Fibroblast of mammary gland (primary cell): ENCODE results near the gene CYS1.

ENCODE experiments used
- DNase-seq: peaks from one replicate; pipeline ENCODE4 v3.0.0-alpha.2; 2010; ENCODE audit warnings: low read depth
- H3K4me3 ChIP-seq: 2 replicates; pipeline ENCODE4 v1.5.1; 2011; ENCODE audit warnings: low read depth, mild to moderate bottlenecking, low read length, moderate library complexity; ENCODE audit not compliant: control insufficient read depth
- CTCF ChIP-seq: conservative IDR thresholded peaks from 2 replicates; pipeline ENCODE4 v1.5.1; 2011; ENCODE audit warnings: low read depth, low read length, inconsistent platforms; ENCODE audit not compliant: control insufficient read depth, insufficient read depth

CYS1 gene

GRCh38 chr2:10073706-10074105, 6.5 kb downstream of the CYS1 start:
- TF ChIP-seq CTCF: no peak
- DNase-seq: no peak
- H3K4me3 ChIP-seq: no peak overlapping the region

- peak; percentile 94 for TF ChIP-seq CTCF
- H3K4me3 ChIP-seq: no peak overlapping the region
- DNase-seq: peak; percentile 84
These were observed 7.3 kb downstream of the CYS1 start for GRCh38 chr2:10072656-10073480.

- no peak for TF ChIP-seq CTCF
- H3K4me3 ChIP-seq: no peak overlapping the region
- DNase-seq: no peak
These were observed 8.6 kb downstream of the CYS1 start for GRCh38 chr2:10071595-10071994.

- no peak for TF ChIP-seq CTCF
- H3K4me3 ChIP-seq: no peak overlapping the region
- no peak for DNase-seq
These were observed 9.0 kb downstream of the CYS1 start for GRCh38 chr2:10071176-10071575.

GRCh38 chr2:10067881-10068280, 12.3 kb downstream of the CYS1 start:
- TF ChIP-seq CTCF: no peak
- no peak for DNase-seq
- no peak overlapping the region for H3K4me3 ChIP-seq

GRCh38 chr2:10067330-10067729, 12.9 kb downstream of the CYS1 start:
- TF ChIP-seq CTCF: no peak
- H3K4me3 ChIP-seq: no peak overlapping the region
- DNase-seq: no peak

GRCh38 chr2:10065773-10066055, 14.5 kb downstream of the CYS1 start:
- no peak overlapping the region for H3K4me3 ChIP-seq
- no peak for DNase-seq
- no peak for TF ChIP-seq CTCF
